Stimulated activated memory B cell treated with anti-CD40 and anti-IgM and Interleukin-4, amounts not matched to agents 10 μg/mL and 1 μg/mL and 100 μg/mL, for 72 hours (primary cell): Measurements from ENCODE around the gene AGTR1.
"Not testable (repeated sequence)": the region's sequence is repeated elsewhere in the genome, so short reads cannot be mapped to it uniquely, and the experiment has no call there.

Experiments used
- ATAC-seq: fragments of 150-1000 bp; cut with Tn5 transposase; 2 replicates; pipeline ENCODE4 v1.10.0; 2021
- H3K27ac Mint-ChIP-seq: one replicate; pipeline ENCODE4 v1.8.0; 2022; ENCODE audit warnings: mild to moderate bottlenecking, mixed read lengths
- H3K27me3 Mint-ChIP-seq: one replicate; pipeline ENCODE4 v1.8.0; 2022; ENCODE audit warnings: mixed read lengths
- H3K36me3 Mint-ChIP-seq: one replicate; pipeline ENCODE4 v1.8.0; 2022; ENCODE audit warnings: mixed read lengths
- H3K4me1 Mint-ChIP-seq: one replicate; pipeline ENCODE4 v1.8.0; 2022; ENCODE audit warnings: mixed read lengths
- H3K4me3 Mint-ChIP-seq: one replicate; pipeline ENCODE4 v1.8.0; 2022; ENCODE audit warnings: mild to moderate bottlenecking, moderate library complexity, mixed read lengths
- H3K9me3 Mint-ChIP-seq: one replicate; pipeline ENCODE4 v1.8.0; 2022; ENCODE audit warnings: mixed read lengths

Gene AGTR1

DNA sequence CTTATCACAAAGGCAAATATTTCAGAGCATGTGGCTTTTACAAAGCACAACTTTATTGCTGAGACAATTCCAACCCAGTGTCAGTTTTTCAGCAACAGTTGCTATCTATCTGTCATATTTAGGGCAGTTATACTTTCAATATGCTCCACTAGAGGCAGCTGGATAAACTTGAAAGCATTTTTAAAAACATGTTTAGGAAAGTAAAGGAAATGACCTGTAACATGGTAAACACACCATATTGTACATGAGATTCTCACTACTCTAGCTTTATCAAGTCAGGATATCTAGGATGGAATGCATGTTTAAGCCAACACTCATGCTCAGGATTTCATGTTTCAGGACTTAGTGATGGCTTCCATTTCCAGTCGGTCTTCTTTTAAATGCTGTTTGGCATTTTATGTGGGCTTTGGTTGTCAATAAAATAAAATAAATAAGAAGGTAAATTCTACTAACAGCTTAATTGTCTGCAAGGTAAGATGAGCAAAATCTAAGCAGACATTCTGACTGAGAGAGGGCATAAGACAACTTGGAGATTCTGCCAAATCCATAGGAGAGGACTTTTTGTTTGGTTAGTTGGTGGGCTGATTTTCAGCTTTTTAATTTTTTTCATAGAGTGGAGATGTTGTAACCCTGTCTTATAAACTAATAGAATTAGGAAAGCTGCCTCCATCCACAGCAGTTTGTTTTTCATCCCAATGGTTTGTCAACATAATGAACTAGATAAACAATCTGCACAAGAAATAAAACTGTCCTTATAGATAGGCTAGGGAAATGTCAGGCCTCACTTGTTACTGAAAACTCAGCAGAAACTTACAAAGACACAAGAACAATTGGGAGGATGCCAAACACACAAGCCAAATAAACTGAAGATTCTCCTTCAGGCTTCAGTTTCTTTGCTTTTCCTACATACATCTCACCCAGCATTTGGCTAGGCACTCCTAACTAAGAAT is 66.6 kb downstream of the AGTR1 start:
- Mint-ChIP-seq H3K27me3 (no peaks in the 10 kb centered on the region), H3K4me1 (no peaks in the 10 kb centered on the region), H3K4me3 (no peak overlapping the region), H3K9me3 (peaks cover 2% of the 10 kb centered on the region), H3K27ac (no peak overlapping the region), H3K36me3 (no peaks in the 10 kb centered on the region)
- no peak for ATAC-seq

DNA sequence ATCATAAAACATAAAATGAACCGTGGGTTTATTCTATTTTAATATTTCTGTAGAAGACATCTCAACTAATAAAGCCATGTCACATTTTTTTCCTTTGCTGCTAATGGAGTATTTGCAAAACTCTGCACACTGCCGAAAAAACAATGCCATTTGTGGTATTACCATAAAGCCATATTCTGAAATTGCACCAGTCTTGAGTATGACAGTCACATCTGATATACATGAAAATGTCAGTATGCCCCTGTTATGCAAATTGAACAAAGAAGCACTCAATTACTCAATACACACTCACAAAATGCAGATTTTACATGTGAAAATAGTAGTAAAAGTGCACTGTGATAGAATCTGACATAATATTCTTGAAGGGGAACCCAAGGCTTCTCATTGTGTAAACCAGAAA is 74.7 kb downstream of the AGTR1 start:
- Mint-ChIP-seq H3K36me3 (no peaks in the 10 kb centered on the region), H3K4me3 (no peak overlapping the region), H3K4me1 (no peaks in the 10 kb centered on the region), H3K27me3 (no peaks in the 10 kb centered on the region), H3K27ac (no peak overlapping the region), H3K9me3 (peaks cover 10% of the 10 kb centered on the region)
- ATAC-seq = no peak

DNA sequence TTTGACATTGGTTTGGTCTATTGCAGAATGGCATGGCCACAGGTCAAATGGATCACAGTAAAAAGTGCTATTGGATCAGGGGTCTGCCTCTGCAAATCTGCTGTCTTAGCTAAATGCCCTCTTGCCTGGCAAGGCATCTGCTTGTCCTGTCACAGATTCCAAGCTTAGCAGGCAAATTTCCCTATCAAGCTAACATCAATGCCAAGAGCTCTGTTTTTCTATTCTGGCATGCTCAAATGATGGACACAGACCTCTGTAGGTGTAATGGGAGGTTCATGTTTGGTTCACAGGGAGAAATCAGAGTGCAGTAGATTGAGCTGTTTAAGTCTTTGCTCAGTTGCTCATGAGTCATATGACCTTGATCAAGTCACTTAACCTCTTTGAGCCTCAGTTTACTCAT is 75.1 kb downstream of the AGTR1 start:
- Mint-ChIP-seq H3K36me3 (no peaks in the 10 kb centered on the region), H3K9me3 (peaks cover 10% of the 10 kb centered on the region), H3K27ac (no peak overlapping the region)

DNA sequence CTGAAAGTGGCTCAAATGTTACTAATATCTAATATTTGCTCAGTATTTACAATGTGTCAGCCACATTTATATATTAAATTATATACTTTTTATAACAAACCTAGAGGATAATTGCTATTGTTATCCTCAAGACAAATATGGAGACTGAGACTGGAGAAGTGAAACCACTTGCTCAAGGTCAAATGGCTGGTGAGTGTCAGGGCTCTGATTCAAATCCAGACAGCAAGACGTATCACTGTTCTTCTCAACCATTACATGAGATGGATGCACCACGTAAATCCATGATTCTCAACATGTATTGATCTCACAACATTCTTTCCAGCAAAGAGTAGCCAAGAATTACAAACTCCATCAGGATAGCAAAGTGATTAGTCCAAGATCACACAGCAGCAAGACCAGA is 76.1 kb downstream of the AGTR1 start:
- peaks cover 10% of the 10 kb centered on the region for H3K9me3 Mint-ChIP-seq
- no peaks in the 10 kb centered on the region for H3K36me3 Mint-ChIP-seq
- no peak overlapping the region for H3K27ac Mint-ChIP-seq
- H3K27me3 Mint-ChIP-seq = no peaks in the 10 kb centered on the region
- no peak for ATAC-seq
- no peak overlapping the region for H3K4me3 Mint-ChIP-seq
- no peaks in the 10 kb centered on the region for H3K4me1 Mint-ChIP-seq

More for the DNA sequence above, 75.1 kb downstream of the AGTR1 start:
- no peaks in the 10 kb centered on the region for H3K27me3 Mint-ChIP-seq
- H3K4me3 Mint-ChIP-seq = no peak overlapping the region
- no peak for ATAC-seq
- H3K4me1 Mint-ChIP-seq = no peaks in the 10 kb centered on the region

DNA sequence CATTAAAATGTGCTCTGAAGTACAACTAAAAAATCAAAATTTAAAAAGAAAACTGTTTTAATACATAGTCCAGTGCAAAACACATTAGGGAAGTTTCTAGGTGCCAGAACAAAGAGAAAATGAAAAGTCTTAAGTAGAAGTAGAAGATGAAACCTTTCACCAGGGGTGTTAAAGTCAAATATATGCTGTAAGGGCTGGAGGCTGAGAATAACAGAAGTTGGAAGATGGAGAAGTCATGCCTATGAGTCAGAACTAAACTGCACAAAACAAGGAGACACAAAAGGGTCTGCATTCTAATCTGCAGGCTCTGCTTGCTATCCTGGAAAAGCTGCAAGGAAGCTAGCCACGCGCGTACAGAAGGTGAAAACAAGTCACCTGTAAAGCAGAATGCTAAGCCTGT is 81.2 kb downstream of the AGTR1 start:
- Mint-ChIP-seq H3K27ac (no peak overlapping the region), H3K4me3 (no peak overlapping the region), H3K9me3 (no peaks in the 10 kb centered on the region), H3K36me3 (no peaks in the 10 kb centered on the region), H3K27me3 (no peaks in the 10 kb centered on the region), H3K4me1 (no peaks in the 10 kb centered on the region)
- no peak for ATAC-seq

DNA sequence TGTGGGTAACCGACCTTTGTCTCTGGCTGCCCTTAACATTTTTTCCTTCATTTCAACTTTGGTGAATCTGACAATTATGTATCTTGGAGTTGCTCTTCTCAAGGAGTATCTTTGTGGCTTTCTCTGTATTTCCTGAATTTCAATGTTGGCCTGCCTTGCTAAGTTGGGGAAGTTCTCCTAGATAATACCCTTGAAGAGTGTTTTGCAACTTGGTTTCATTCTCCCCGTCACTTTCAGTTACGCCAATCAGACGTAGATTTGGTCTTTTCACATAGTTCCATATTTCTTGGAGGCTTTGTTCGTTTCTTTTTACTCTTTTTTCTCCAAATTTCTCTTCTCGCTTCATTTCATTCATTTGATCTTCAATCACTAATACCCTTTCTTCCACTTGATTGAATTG is 87.3 kb downstream of the AGTR1 start:
- H3K4me1 Mint-ChIP-seq, ATAC-seq, H3K27ac Mint-ChIP-seq, H3K36me3 Mint-ChIP-seq, H3K27me3 Mint-ChIP-seq, H3K9me3 Mint-ChIP-seq, H3K4me3 Mint-ChIP-seq: not testable (repeated sequence)

DNA sequence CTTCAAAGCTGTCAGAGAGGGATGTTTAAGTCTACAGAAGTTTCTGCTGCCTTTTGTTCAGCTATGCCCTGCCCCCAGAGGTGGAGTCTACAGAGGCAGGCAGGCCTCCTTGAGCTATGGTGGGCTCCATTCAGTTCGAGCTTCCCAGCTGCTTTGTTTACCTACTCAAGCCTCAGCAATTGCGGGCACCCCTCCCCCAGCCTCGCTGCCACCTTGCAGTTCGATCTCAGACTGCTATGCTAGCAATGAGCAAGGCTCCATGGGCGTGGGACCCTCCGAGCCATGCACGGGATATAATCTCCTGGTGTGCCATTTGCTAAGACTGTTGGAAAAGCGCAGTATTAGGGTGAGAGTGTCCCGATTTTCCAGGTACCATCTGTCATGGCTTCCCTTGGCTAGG is 88.5 kb downstream of the AGTR1 start:
- H3K36me3 Mint-ChIP-seq, H3K4me3 Mint-ChIP-seq, H3K27me3 Mint-ChIP-seq, ATAC-seq, H3K27ac Mint-ChIP-seq, H3K9me3 Mint-ChIP-seq, H3K4me1 Mint-ChIP-seq: not testable (repeated sequence)

DNA sequence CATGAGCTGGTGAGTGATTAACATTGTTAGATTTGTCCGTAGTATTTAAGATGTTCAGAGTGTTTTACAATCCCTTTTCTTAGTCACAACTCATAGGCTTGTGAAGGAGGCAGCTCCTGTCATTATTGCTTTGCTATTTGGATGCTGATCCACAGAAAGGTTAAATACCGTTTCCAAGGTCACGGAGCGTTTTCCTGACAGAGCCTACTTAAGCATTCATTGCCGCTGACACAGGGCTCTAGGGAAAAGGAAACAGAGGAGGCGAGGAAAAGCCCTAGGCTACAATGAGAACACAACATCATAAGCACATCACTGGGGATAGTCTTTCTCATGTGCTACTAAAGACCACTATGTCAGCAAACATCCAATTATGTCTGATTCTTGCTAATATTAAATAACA is 91.4 kb downstream of the AGTR1 start:
- Mint-ChIP-seq H3K4me1 (no peaks in the 10 kb centered on the region), H3K9me3 (no peaks in the 10 kb centered on the region), H3K4me3 (no peak overlapping the region), H3K27me3 (no peaks in the 10 kb centered on the region), H3K27ac (no peak overlapping the region), H3K36me3 (no peaks in the 10 kb centered on the region)
- ATAC-seq = no peak

DNA sequence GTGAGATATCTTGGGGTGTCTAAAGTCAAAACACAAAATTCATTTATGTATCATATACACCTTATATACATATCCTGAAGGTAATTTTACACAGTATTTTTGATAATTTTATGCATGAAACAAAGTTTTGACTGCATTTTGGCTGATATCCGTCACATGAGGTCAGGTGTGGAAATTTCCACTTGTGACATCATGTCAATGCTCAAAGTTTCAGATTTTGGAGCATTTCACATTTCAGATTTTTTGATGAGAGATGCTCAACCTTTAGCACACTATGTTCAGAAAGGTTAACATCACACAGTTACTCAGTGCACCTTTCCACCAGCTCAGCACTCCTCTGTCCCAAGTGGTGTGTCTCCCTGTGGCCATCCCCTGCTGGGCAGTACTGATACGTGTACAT is 92.2 kb downstream of the AGTR1 start:
- Mint-ChIP-seq H3K27ac (no peak overlapping the region), H3K9me3 (no peaks in the 10 kb centered on the region), H3K27me3 (no peaks in the 10 kb centered on the region), H3K4me3 (no peak overlapping the region), H3K4me1 (no peaks in the 10 kb centered on the region), H3K36me3 (no peaks in the 10 kb centered on the region)
- no peak for ATAC-seq

DNA sequence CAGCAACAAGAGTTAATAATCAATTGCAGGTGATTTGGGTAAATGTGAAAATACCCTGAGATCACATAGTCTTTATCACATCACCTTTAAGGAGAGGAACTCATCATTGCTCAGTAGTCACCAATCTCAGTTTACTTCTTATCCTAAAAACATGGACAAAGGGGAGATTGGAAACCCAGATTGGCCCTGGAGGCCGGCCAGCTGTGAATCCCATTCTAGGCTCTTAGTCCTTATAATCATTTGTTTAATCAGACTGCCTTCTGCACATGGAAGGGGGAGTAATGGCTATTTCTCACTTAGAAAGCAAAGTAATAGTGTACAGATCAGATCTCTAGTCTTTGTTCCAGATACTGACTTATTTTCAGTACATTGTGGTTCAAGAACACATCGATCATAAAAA is 92.7 kb downstream of the AGTR1 start:
- no peak overlapping the region for H3K27ac Mint-ChIP-seq
- ATAC-seq = no peak
- H3K36me3 Mint-ChIP-seq = no peaks in the 10 kb centered on the region
- H3K27me3 Mint-ChIP-seq = no peaks in the 10 kb centered on the region
- no peak overlapping the region for H3K4me3 Mint-ChIP-seq
- no peaks in the 10 kb centered on the region for H3K4me1 Mint-ChIP-seq
- no peaks in the 10 kb centered on the region for H3K9me3 Mint-ChIP-seq

DNA sequence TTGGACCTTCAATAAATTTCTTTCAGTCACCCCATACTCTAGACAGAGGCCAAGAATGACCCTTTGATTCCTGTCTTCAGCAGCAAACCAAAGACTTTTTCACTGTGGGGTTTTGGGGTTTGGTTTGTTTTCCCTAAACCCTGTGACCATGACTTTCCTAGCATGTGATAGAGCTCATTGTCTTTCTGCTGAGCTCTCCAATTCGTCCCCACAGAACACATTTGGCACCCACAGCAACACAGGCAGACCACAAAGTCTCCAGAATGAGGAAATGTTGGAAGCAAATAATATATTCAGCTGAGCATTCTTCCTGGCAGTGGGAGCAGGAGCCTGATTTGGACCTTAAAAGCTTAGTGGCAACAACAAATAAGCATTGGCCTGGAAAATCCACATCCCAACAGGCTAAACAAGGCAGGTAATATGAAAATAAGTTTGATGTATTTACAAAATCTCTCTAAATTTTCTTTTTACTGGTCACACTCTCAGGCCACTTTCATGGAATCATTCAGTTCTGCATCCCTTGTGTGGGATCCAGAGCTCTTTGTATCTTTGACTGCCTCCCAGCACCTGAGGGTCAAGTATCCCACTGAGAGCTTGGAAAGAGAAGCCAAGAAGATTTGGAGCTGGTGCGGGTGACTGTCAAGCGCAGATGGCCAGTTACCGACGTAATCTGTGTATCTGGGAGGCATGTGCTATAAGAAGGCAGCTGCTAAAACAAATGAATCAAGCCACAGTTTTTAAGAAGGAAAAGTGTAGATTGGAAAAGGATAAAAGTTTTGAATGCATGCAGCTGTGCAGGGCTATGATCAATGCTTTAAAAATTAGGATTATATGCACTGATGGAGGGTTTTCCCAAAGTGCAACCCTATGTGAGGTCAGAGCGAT is 93.4 kb downstream of the AGTR1 start:
- Mint-ChIP-seq H3K4me1 (no peaks in the 10 kb centered on the region), H3K4me3 (no peak overlapping the region), H3K9me3 (no peaks in the 10 kb centered on the region), H3K36me3 (no peaks in the 10 kb centered on the region), H3K27me3 (no peaks in the 10 kb centered on the region), H3K27ac (no peak overlapping the region)
- ATAC-seq = no peak

DNA sequence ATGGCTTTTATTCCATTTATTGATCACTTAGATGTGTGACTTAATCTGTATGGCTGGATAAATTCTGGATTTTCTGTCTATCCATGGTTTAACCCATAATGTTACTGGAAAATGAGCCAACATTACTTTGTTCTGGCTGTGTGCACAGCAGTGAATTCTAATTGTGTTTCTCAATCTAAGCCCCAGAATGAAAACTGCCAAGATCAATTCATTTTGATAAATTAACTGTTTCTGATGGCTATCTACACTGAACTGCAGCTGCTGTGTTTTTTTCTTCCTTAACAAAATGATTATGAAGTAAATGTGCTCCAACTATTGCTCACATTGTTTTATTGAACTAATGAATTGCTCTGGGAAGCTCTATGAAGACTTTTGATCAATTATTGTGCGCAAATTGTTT is 94.2 kb downstream of the AGTR1 start:
- Mint-ChIP-seq H3K4me1 (no peaks in the 10 kb centered on the region), H3K4me3 (no peak overlapping the region), H3K27me3 (no peaks in the 10 kb centered on the region), H3K27ac (no peak overlapping the region), H3K36me3 (no peaks in the 10 kb centered on the region), H3K9me3 (no peaks in the 10 kb centered on the region)
- ATAC-seq = no peak

DNA sequence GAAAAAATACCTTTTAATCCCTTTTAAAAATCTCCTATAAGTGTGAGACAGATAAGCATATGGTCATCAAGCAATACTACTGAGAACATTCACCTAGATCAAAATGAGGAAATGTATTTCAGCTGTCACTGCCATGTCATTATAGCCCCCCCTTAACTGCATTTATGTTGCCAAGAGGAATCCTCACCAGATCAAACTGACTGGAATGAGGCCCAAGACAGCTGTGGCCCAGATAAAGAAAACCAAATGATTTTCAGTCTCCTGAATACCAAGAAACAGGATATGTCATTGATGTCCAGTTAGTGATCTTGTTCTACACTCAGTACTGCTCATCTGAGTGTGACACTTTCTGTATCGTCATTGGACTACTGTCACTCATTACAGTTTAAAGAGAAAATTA is 94.8 kb downstream of the AGTR1 start:
- Mint-ChIP-seq H3K9me3 (no peaks in the 10 kb centered on the region), H3K27ac (no peak overlapping the region), H3K4me3 (no peak overlapping the region), H3K27me3 (no peaks in the 10 kb centered on the region), H3K4me1 (no peaks in the 10 kb centered on the region), H3K36me3 (no peaks in the 10 kb centered on the region)
- no peak for ATAC-seq
